Kidney glomerular epithelial cell (primary cell): ENCODE data around the gene SLC48A1.
A peak's percentile ranks its signal among the peaks of the same experiment; 100 is the strongest.

Source experiments
- DNase-seq: peaks from one replicate; lab custom pipeline; 2025; lab: John Stamatoyannopoulos, UW

The SLC48A1 gene

GRCh38 chr12:47824635-47825034 is 51.6 kb downstream of the SLC48A1 start:
- no peak for DNase-seq

- peak; percentile 37 for DNase-seq
Measured at GRCh38 chr12:47825173-47825639, 52.2 kb downstream of the SLC48A1 start.

- no peak for DNase-seq
Measured at GRCh38 chr12:47828008-47828975, 55.3 kb downstream of the SLC48A1 start.

- DNase-seq, result peak; percentile 66
Measured at GRCh38 chr12:47828976-47829482, 56.0 kb downstream of the SLC48A1 start.

- no peak for DNase-seq
Measured at GRCh38 chr12:47829584-47829983, 56.5 kb downstream of the SLC48A1 start.
